ENCODE measurements around the gene PBOV1.

DNA sequence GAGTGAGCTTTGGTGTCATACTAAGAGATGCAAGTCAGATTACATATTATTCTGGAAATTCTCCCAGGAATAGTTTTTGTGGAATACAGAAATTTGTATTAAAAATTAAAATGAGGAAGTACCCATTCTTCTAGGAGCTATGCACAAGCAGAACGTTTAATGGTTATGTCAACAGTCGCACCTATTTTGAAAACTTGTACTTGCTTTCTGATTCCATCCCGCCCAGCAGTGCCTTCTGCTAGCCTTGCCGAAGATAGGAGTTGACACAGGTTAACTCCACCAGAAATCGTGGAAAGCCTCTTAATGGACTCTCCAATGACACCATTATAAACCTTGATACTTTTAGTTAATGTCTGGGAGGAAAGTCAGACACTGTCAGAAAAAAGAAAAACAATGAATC lies 6.7 kb downstream of the PBOV1 start:
- no peak for TF ChIP-seq POLR2A (IDR thresholded peaks at IDR 0.05)
- TF ChIP-seq, protein P1, sequence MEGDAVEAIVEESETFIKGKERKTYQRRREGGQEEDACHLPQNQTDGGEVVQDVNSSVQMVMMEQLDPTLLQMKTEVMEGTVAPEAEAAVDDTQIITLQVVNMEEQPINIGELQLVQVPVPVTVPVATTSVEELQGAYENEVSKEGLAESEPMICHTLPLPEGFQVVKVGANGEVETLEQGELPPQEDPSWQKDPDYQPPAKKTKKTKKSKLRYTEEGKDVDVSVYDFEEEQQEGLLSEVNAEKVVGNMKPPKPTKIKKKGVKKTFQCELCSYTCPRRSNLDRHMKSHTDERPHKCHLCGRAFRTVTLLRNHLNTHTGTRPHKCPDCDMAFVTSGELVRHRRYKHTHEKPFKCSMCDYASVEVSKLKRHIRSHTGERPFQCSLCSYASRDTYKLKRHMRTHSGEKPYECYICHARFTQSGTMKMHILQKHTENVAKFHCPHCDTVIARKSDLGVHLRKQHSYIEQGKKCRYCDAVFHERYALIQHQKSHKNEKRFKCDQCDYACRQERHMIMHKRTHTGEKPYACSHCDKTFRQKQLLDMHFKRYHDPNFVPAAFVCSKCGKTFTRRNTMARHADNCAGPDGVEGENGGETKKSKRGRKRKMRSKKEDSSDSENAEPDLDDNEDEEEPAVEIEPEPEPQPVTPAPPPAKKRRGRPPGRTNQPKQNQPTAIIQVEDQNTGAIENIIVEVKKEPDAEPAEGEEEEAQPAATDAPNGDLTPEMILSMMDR (IDR thresholded peaks at IDR 0.05): no peak

Measured in thyroid gland (tissue), 4 donors.